ENCODE results near the gene SIRT2.
"Not testable (repeated sequence)": the region's sequence is repeated elsewhere in the genome, so short reads cannot be mapped to it uniquely, and the experiment has no call there.

Gene SIRT2

GRCh38 chr19:38899447-38900201, at the start of gene SIRT2, which contains the start of gene NFKBIB:
TSS of gene SIRT2 (minus strand) at chr19:38899618. CDS start at chr19:38899521, 97 bp downstream.
TSS of gene NFKBIB (plus strand) at chr19:38899969. CDS start at chr19:38900033, 64 bp downstream.
- DNase-seq, result peak; percentile 98

- DNase-seq, result no peak
Observed at GRCh38 chr19:38946229-38947010, 47.0 kb upstream of the SIRT2 start.

- no peak for DNase-seq
Observed at GRCh38 chr19:38945562-38946228, 46.3 kb upstream of the SIRT2 start.

GRCh38 chr19:38944981-38945506, 45.6 kb upstream of the SIRT2 start:
- DNase-seq, result no peak

GRCh38 chr19:38942471-38943181, 43.2 kb upstream of the SIRT2 start:
- no peak for DNase-seq

DNA sequence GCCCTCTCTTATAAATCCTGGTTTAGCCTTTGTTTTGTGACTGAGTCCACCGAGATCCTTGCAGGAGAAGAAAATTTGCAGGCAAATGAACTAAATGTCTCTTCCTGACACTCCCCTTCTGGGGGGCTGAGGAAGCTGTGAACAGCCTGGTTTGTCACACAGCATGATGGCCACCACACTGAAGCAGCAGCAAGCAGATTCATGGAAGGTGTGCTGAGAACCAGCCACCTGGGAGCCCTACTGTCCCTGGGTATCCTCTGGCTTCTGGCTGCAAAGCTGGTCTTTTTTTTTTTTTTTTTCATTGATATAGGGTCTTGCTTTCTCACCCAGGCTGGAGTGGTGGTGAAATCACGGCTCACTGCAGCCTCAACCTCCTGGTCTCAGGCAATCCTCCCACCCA, 42.6 kb upstream of the SIRT2 start:
- DNase-seq, result no peak

- DNase-seq, result not testable (repeated sequence)
Observed at GRCh38 chr19:38941466-38941865, 42.0 kb upstream of the SIRT2 start.

DNA sequence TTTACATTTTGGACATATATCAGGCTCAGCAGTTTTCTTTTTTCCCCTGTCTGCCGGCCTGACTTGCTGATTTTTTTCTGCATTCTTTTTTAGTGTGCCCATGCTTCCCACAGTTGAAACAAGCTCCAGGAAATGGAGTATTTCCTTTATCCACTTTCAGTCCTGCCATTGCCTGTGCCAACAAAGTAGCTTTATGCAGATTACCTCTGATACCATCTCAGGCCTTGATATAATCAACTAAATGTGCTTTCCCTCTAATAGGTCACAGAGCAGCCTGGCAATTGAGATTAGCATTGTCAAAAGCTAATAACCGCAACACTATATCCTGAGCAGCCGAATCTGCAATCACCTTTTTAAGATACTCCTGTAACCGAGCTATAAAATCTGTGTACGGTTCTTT, 40.5 kb upstream of the SIRT2 start:
- no peak for DNase-seq

- DNase-seq, result no peak
Observed at GRCh38 chr19:38933544-38933943, 34.1 kb upstream of the SIRT2 start.

DNA sequence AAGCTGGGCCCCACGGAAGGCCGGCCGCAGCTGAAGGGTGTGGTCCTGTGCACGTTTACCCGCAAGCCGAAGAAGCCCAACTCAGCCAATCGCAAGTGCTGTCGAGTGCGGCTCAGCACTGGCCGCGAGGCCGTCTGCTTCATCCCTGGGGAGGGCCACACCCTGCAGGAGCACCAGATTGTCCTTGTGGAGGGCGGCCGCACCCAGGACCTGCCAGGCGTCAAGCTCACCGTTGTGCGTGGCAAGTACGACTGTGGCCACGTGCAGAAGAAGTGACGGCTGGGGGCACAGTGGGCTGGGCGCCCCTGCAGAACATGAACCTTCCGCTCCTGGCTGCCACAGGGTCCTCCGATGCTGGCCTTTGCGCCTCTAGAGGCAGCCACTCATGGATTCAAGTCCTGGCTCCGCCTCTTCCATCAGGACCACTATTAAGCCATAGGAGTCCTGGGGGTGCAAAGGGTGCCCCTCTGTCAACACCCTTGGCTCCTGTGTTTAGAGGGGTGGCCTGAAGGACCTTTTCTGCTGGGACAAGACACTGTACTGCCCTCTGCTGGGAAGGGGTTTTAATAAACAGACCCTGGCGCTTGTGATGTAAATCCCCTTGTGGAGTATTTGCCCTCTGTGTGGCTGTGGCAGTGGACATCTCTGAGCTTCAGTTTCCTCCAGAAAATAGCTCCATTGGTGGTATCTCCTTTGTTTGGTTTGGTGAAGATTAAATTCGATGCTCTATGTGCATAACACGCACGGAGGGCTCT, 33.2 kb upstream of the SIRT2 start:
- DNase-seq, result no peak

DNA sequence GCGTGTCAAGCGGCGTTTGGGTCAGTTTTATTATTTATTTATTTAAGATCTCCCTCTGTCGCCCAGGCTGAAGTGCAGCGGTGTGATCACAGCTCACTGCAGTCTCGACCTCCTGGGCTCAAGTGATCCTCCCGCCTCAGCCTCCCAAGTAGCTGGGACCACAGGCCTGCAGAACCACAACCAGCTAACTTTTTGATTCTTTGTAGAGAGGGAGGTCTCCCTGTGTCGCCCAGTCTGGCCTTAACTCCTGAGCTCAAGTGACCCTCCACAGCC, 32.0 kb upstream of the SIRT2 start:
- no peak for DNase-seq

GRCh38 chr19:38930776-38931520, 31.5 kb upstream of the SIRT2 start, which contains the start of gene MRPS12:
TSS of gene MRPS12 (plus strand) at chr19:38930944. CDS start at chr19:38931295, 351 bp downstream.
- DNase-seq, result no peak

- peak; percentile 100 for DNase-seq
Observed at GRCh38 chr19:38929929-38930775, 30.7 kb upstream of the SIRT2 start, which contains the start of gene SARS2. TSS of gene SARS2 (minus strand) at chr19:38930763. CDS start at chr19:38930736, 27 bp downstream.

- DNase-seq, result no peak
Observed at GRCh38 chr19:38928391-38929001, 29.1 kb upstream of the SIRT2 start.

DNA sequence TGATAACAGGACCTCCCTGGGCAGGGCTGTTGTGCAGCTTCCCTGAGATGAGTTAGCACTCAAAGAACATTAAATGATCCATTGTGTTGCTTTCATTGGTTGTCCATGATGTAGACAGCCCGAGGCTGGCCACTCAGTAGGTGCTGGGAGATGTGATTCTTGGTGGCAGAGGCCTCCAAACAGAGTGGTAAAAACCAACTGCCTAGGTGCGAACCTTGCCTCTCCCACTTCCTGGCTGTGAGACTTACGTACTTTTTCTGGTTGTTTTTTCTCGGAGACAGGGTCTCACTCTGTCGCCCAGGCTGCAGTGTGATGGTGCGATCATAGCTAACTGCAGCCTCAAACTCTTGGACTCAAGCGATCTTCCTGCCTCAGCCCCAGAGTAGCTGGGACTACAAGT, 25.0 kb upstream of the SIRT2 start:
- DNase-seq, result no peak

GRCh38 chr19:38922482-38922881, 23.1 kb upstream of the SIRT2 start:
- no peak for DNase-seq

DNA sequence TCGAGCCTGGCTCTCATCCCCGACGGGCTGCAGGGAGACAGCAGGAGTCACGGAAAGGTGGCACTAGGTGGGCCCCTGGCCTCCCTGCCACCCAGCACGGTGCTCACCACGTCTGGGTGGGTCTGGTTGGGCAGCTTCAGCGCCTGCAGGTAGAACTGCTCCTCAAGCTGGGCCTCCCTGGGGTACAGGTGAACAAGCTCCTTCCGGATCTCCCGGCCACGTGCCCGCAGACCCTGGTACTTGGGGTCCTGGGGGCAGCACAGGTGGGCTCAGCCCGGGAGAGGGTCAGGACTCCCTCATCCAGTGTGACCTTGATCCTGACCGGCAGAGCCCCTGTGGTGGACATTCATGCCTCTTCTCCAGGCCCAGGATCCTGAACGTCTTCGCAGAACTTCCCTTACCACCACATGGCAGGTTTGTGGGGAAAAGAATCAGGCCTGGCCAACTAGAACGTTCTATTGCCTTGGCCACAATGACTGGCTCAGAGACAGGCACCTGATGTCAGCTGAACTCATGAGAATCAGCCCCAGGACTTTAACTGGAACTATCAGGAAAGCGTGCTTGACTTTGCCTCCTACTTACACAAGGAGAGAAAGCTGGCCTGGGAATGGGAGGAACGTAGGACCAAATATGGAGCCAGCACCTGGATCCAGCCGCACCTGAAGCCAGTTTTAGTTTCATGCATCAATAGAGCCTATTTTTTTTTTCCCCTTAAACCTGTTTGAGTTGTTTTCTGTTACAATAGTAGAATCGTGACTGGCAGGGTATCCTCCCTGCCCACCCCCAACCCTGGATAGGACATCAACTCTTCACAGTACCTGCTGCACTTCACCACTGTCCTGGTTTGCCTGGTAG, 22.2 kb upstream of the SIRT2 start:
- no peak for DNase-seq

- DNase-seq, result no peak
Observed at GRCh38 chr19:38920602-38921419, 21.4 kb upstream of the SIRT2 start.

Data from retina (tissue), 1 donor.